ENCODE data around the gene EEF1AKMT4.

The EEF1AKMT4 gene

DNA sequence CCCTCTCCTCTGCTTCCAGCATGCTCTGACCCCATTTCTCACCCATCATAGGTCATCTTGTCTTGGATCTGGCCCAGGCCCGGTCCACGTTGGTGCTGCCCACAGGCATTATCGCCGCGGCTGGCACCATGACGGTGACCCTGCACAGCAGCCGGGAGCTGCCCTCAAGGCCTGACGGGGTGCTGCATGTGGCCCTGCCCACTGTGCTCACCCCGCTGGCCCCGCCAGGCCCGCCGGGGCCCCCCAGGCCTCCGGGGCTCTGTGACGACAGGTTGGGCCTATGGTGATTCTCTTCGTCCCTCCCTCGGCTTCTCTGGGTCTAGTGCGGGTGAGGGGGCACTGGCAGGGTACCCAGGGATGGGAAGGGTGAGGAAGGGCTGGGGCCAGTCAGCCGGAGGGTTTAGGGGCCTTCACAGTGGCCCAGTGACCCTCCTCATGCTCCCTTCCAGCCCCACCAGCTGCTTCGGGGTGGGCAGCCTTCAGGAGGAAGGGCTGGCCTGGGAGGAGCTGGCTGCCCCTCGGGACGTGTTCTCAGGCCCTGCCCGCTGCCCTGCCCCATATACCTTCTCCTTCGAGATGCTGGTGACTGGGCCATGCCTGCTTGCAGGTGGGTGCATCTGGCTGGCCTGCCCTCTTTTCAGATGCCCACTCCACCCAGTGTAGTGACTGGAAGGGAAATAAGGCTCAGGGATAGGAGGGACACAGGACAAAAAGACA, 16.2 kb upstream of the EEF1AKMT4 start:
- Histone ChIP-seq H3K79me2 (ENCODE audit: insufficient read depth, low read length) (no peaks in the 10 kb centered on the region), H2AFZ (ENCODE audit: low read length) (no peak overlapping the region), H3K9me2 (replicated peaks; ENCODE audit: low read depth, low read length) (no peaks in the 10 kb centered on the region), H3K9ac (ENCODE audit: low read depth, low read length, poor library complexity, severe bottlenecking) (no peak overlapping the region), H3K9me3 (ENCODE audit: insufficient read depth, low read depth, low read length) (no peaks in the 10 kb centered on the region), H3K27me3 (ENCODE audit: insufficient read depth, low read length, poor library complexity, severe bottlenecking) (no peaks in the 10 kb centered on the region), H3F3A (ENCODE audit: low read depth) (no peaks in the 10 kb centered on the region), H4K20me1 (ENCODE audit: insufficient read depth, low read length, poor library complexity, severe bottlenecking) (no peaks in the 10 kb centered on the region), H3K4me3 (ENCODE audit: low read length, poor library complexity, severe bottlenecking) (no peak overlapping the region), H3K4me1 (ENCODE audit: insufficient read depth, low read length, poor library complexity, severe bottlenecking) (no peaks in the 10 kb centered on the region), H3K36me3 (ENCODE audit: insufficient read depth, low read length) (no peaks in the 10 kb centered on the region), H3K4me2 (ENCODE audit: low read depth, low read length, poor library complexity, severe bottlenecking) (no peak overlapping the region)
- no peak for TF ChIP-seq EZH2phosphoT487 (IDR thresholded peaks at IDR 0.05; ENCODE audit: borderline replicate concordance)
- TF ChIP-seq, protein P1, sequence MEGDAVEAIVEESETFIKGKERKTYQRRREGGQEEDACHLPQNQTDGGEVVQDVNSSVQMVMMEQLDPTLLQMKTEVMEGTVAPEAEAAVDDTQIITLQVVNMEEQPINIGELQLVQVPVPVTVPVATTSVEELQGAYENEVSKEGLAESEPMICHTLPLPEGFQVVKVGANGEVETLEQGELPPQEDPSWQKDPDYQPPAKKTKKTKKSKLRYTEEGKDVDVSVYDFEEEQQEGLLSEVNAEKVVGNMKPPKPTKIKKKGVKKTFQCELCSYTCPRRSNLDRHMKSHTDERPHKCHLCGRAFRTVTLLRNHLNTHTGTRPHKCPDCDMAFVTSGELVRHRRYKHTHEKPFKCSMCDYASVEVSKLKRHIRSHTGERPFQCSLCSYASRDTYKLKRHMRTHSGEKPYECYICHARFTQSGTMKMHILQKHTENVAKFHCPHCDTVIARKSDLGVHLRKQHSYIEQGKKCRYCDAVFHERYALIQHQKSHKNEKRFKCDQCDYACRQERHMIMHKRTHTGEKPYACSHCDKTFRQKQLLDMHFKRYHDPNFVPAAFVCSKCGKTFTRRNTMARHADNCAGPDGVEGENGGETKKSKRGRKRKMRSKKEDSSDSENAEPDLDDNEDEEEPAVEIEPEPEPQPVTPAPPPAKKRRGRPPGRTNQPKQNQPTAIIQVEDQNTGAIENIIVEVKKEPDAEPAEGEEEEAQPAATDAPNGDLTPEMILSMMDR (conservative IDR thresholded peaks at IDR 0.05; ENCODE audit: low read length): no peak

DNA sequence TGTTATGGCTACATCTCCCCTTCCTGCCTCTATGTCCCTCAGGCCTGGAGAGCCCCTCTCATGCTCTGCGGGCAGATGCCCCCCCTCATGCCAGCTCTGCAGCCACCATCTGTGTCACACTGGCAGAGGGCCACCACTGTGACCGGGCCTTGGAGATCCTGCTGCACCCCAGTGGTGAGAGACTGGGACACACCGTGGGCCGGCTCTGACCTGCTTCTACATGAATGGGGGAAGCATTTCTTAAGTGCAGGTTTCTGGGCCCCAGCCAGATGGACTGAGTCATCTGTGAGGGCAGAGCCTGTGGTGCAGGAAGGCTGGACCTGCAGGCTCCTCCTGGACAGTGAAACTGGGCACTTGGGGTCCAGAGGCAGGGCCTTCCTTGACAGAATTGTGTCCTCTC, 15.2 kb upstream of the EEF1AKMT4 start:
- Histone ChIP-seq H2AFZ (ENCODE audit: low read length) (no peak overlapping the region), H3K4me3 (ENCODE audit: low read length, poor library complexity, severe bottlenecking) (no peak overlapping the region), H3K79me2 (ENCODE audit: insufficient read depth, low read length) (no peaks in the 10 kb centered on the region), H3K9me3 (ENCODE audit: insufficient read depth, low read depth, low read length) (no peaks in the 10 kb centered on the region), H3F3A (ENCODE audit: low read depth) (no peaks in the 10 kb centered on the region), H4K20me1 (ENCODE audit: insufficient read depth, low read length, poor library complexity, severe bottlenecking) (no peaks in the 10 kb centered on the region), H3K9ac (ENCODE audit: low read depth, low read length, poor library complexity, severe bottlenecking) (no peak overlapping the region), H3K9me2 (replicated peaks; ENCODE audit: low read depth, low read length) (no peaks in the 10 kb centered on the region), H3K36me3 (ENCODE audit: insufficient read depth, low read length) (no peaks in the 10 kb centered on the region), H3K4me2 (ENCODE audit: low read depth, low read length, poor library complexity, severe bottlenecking) (no peak overlapping the region), H3K27me3 (ENCODE audit: insufficient read depth, low read length, poor library complexity, severe bottlenecking) (no peaks in the 10 kb centered on the region), H3K4me1 (ENCODE audit: insufficient read depth, low read length, poor library complexity, severe bottlenecking) (no peaks in the 10 kb centered on the region)
- TF ChIP-seq, protein P1 (conservative IDR thresholded peaks at IDR 0.05; ENCODE audit: low read length): no peak
- TF ChIP-seq EZH2phosphoT487 (IDR thresholded peaks at IDR 0.05; ENCODE audit: borderline replicate concordance): no peak

DNA sequence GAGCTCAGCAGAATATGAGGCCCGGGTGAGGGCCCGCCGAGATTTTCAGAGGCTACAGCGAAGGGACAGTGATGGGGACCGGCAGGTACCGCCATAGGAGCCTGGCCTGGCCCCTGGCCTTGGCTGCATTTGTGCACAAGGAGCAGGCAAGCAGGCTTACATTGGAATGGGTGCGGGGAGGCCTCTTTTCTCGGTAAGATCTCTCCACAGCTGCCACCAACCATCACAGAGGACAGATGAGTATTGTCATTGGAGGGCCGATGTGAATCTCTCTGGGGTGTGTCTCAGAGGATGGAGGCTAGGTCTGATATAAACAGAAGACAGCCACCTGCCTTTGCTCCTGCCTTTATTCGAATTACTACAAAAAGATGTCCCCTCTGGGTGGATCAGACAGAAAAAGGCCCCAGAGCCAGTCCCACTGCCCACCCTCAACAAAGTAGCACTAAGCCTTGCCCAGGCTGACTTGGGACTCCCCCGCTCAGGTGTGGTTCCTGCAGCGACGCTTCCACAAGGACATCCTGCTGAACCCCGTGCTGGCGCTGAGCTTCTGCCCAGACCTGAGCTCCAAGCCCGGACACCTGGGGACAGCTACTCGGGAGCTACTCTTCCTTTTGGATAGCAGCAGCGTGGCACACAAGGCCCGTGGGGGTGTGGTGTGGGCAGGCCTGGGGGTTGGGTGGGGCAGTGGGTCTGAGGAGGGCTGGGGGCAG, 14.6 kb upstream of the EEF1AKMT4 start:
- H3K4me3 ChIP-seq (ENCODE audit: low read length, poor library complexity, severe bottlenecking): no peak overlapping the region
- H4K20me1 ChIP-seq (ENCODE audit: insufficient read depth, low read length, poor library complexity, severe bottlenecking): no peaks in the 10 kb centered on the region
- no peaks in the 10 kb centered on the region for H3F3A ChIP-seq (ENCODE audit: low read depth)
- H3K4me1 ChIP-seq (ENCODE audit: insufficient read depth, low read length, poor library complexity, severe bottlenecking): no peaks in the 10 kb centered on the region
- no peaks in the 10 kb centered on the region for H3K79me2 ChIP-seq (ENCODE audit: insufficient read depth, low read length)
- H2AFZ ChIP-seq (ENCODE audit: low read length): no peak overlapping the region
- no peaks in the 10 kb centered on the region for H3K9me3 ChIP-seq (ENCODE audit: insufficient read depth, low read depth, low read length)
- TF ChIP-seq, protein P1 (conservative IDR thresholded peaks at IDR 0.05; ENCODE audit: low read length): no peak
- TF ChIP-seq EZH2phosphoT487 (IDR thresholded peaks at IDR 0.05; ENCODE audit: borderline replicate concordance): no peak
- no peaks in the 10 kb centered on the region for H3K36me3 ChIP-seq (ENCODE audit: insufficient read depth, low read length)
- no peaks in the 10 kb centered on the region for H3K9me2 ChIP-seq (replicated peaks; ENCODE audit: low read depth, low read length)
- no peak overlapping the region for H3K9ac ChIP-seq (ENCODE audit: low read depth, low read length, poor library complexity, severe bottlenecking)
- H3K4me2 ChIP-seq (ENCODE audit: low read depth, low read length, poor library complexity, severe bottlenecking): no peak overlapping the region
- H3K27me3 ChIP-seq (ENCODE audit: insufficient read depth, low read length, poor library complexity, severe bottlenecking): no peaks in the 10 kb centered on the region

All from Loucy (cell line).